Nucleus accumbens (tissue), 56 donors: ENCODE measurements around the gene CAMK2D.
A peak's percentile ranks its signal among the peaks of the same experiment; 100 is the strongest.
"Not testable (repeated sequence)": the region's sequence is repeated elsewhere in the genome, so short reads cannot be mapped to it uniquely, and the experiment has no call there.

Experiments used
- DNase-seq, 56 donors: peaks; one replicate each; lab custom pipeline; 2025; lab: John Stamatoyannopoulos, UW

The CAMK2D gene

GRCh38 chr4:113763923-113764322, 2.4 kb upstream of the CAMK2D start:
- DNase-seq, result not testable (repeated sequence)

- DNase-seq, result peak in 1 of 56 donors; percentile 42
Measured at GRCh38 chr4:113763029-113763285, 1.4 kb upstream of the CAMK2D start.

- peak; percentile 63 to 99 (median 95) for DNase-seq
Measured at GRCh38 chr4:113762186-113763028, 869 bp upstream of the CAMK2D start.

GRCh38 chr4:113760795-113761619, 531 bp downstream of the CAMK2D start:
- DNase-seq, result peak in 51 of 56 donors; percentile 8 to 87 (median 66)

GRCh38 chr4:113760094-113760794, 1.3 kb downstream of the CAMK2D start:
- DNase-seq, result peak in 35 of 56 donors; percentile 2 to 74 (median 29)

- DNase-seq, result no peak
Measured at GRCh38 chr4:113759696-113760093, 1.8 kb downstream of the CAMK2D start.

- DNase-seq, result no peak
Measured at GRCh38 chr4:113758372-113758771, 3.2 kb downstream of the CAMK2D start.

GRCh38 chr4:113757486-113757885, 4.1 kb downstream of the CAMK2D start:
- DNase-seq, result no peak

- DNase-seq, result no peak
Measured at GRCh38 chr4:113756005-113756410, 5.5 kb downstream of the CAMK2D start.

- no peak for DNase-seq
Measured at GRCh38 chr4:113750734-113751133, 10.8 kb downstream of the CAMK2D start.

- no peak for DNase-seq
Measured at GRCh38 chr4:113750296-113750695, 11.2 kb downstream of the CAMK2D start.

GRCh38 chr4:113749178-113749577, 12.4 kb downstream of the CAMK2D start:
- no peak for DNase-seq

GRCh38 chr4:113747949-113748348, 13.6 kb downstream of the CAMK2D start:
- DNase-seq, result no peak

GRCh38 chr4:113745711-113746110, 15.8 kb downstream of the CAMK2D start:
- no peak for DNase-seq

GRCh38 chr4:113744667-113745240, 16.8 kb downstream of the CAMK2D start:
- no peak for DNase-seq

- DNase-seq, result no peak
Measured at GRCh38 chr4:113743690-113744089, 17.8 kb downstream of the CAMK2D start.

- no peak for DNase-seq
Measured at GRCh38 chr4:113742643-113743042, 18.9 kb downstream of the CAMK2D start.

GRCh38 chr4:113741956-113742355, 19.6 kb downstream of the CAMK2D start:
- no peak for DNase-seq

- DNase-seq, result no peak
Measured at GRCh38 chr4:113740857-113741379, 20.6 kb downstream of the CAMK2D start.

GRCh38 chr4:113739197-113739596, 22.3 kb downstream of the CAMK2D start:
- DNase-seq, result no peak

- no peak for DNase-seq
Measured at GRCh38 chr4:113738251-113738650, 23.3 kb downstream of the CAMK2D start.
